ENCODE results near the gene EYS. TPM values are rescaled to one million over a fixed set of nuclear protein-coding genes. Genes with fewer than 3 reads are reported as not detected.

The EYS gene
- total and polyA plus RNA-seq, 7 donors, result 0.07 to 0.46 TPM; not detected in 5

DNA sequence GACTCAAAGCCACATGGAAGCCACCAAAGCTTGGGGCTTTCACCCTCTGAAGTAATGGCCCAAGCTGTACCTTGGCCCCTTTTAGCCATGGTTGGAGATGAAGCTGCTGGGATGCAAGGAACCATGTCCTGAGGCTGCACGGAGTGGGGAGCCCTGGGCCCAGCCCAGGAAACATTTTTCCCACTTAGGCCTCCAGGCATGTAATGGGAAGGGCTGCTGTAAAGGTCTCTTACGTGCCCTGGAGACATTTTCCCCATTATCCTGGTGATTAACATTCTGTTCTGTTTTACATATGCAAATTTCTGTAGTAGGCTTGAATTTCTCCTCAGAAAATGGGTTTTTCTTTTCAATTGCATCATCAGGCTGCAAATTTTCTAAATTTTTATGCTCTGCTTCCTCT, 558.2 kb downstream of the EYS start:
- Histone ChIP-seq H3K4me1 (no peaks in the 10 kb centered on the region), H3K9me3 (peaks cover 0 to 4% (median 0%) of the 10 kb centered on the region in 4 donors), H3K27me3 (no peaks in the 10 kb centered on the region), H3K4me3 (no peak overlapping the region), H3K36me3 (no peaks in the 10 kb centered on the region), H3K27ac (no peak overlapping the region)
- DNase-seq, result no peak
- TF ChIP-seq POLR2AphosphoS5 (IDR thresholded peaks at IDR 0.05) (no peak), POLR2A (IDR thresholded peaks at IDR 0.05) (no peak), EP300 (IDR thresholded peaks at IDR 0.05) (no peak)
- TF ChIP-seq, protein P1, sequence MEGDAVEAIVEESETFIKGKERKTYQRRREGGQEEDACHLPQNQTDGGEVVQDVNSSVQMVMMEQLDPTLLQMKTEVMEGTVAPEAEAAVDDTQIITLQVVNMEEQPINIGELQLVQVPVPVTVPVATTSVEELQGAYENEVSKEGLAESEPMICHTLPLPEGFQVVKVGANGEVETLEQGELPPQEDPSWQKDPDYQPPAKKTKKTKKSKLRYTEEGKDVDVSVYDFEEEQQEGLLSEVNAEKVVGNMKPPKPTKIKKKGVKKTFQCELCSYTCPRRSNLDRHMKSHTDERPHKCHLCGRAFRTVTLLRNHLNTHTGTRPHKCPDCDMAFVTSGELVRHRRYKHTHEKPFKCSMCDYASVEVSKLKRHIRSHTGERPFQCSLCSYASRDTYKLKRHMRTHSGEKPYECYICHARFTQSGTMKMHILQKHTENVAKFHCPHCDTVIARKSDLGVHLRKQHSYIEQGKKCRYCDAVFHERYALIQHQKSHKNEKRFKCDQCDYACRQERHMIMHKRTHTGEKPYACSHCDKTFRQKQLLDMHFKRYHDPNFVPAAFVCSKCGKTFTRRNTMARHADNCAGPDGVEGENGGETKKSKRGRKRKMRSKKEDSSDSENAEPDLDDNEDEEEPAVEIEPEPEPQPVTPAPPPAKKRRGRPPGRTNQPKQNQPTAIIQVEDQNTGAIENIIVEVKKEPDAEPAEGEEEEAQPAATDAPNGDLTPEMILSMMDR (IDR thresholded peaks at IDR 0.05), result no peak
- 64 to 75% methylated on average over 2 of the region's 2 CpGs for WGBS, 2 donors
- intact Hi-C loops (cut with DNase I), result no loop called here

DNA sequence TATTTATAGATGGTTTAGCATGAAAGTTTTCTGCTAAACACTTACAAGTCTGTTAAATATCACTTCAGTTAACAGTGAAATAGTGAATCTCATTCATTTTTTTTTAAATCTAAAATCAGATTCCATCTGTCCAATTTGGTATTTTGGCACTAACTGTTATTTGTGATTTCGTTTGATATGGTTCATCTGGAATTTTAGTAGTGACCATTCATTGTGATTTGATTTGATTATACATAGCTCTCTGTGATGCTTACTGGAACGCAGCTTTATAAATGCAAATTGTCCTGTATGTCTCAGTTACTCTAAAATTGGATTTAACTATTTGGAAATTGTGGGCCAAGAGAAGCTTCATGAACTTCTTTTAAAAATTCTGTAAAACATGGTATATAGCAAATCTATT, 571.5 kb downstream of the EYS start:
- Histone ChIP-seq H3K9me3 (no peaks in the 10 kb centered on the region), H3K4me1 (no peaks in the 10 kb centered on the region), H3K27me3 (no peaks in the 10 kb centered on the region), H3K27ac (no peak overlapping the region), H3K4me3 (no peak overlapping the region), H3K36me3 (no peaks in the 10 kb centered on the region)
- intact Hi-C loops (cut with DNase I), result no loop called here
- TF ChIP-seq POLR2AphosphoS5 (IDR thresholded peaks at IDR 0.05) (no peak), POLR2A (IDR thresholded peaks at IDR 0.05) (no peak), EP300 (IDR thresholded peaks at IDR 0.05) (no peak)
- TF ChIP-seq, protein P1 (IDR thresholded peaks at IDR 0.05), result no peak
- no peak for DNase-seq
- 59% methylated on average over 2 of the region's 2 CpGs for WGBS, 2 donors

DNA sequence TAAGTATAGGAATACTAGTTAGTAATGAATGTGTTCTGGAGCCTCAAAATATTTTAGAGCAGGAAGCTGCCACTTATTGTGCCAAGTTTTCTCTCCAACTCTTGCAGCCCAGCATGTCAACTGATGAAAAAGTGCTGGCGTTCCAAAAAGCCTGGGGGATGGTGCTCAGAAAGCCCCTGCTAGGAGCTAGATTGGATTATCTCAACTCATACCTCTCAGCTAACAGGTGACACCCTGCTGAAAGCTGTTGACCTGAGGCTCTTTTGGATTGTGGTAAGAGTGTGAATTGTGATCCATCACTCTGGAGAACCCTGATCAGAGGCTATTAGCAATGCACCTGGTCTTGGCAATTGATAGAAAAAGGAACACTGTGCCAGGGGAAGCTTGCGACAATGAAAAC, 580.4 kb downstream of the EYS start:
- WGBS, 2 donors, result 78 to 88% methylated on average over 2 of the region's 2 CpGs
- no peak for DNase-seq
- H3K27ac ChIP-seq, result no peak overlapping the region
- H3K9me3 ChIP-seq, result no peaks in the 10 kb centered on the region
- no peaks in the 10 kb centered on the region for H3K27me3 ChIP-seq
- TF ChIP-seq POLR2A (IDR thresholded peaks at IDR 0.05), result no peak
- H3K4me3 ChIP-seq, result no peak overlapping the region
- intact Hi-C loops (cut with DNase I), result no loop called here
- no peaks in the 10 kb centered on the region for H3K36me3 ChIP-seq
- no peaks in the 10 kb centered on the region for H3K4me1 ChIP-seq

DNA sequence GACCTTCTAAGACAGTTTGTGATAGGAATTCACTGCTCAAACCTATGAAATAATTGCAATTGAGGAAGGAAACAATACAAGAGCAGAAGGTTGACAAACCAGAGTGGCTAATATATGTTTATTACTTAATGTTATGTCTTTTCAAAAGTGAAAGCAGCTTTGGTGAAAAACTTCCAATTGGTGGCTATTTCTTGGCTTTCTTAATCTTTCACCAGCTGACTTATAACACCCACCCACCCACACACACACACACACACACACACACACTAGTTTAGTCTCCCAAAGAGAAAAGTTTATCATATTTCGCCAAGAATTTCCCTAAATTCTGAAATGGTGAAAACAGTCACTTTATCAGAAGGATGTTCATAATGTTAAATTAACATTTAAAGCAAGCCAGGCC, 583.5 kb downstream of the EYS start:
- TF ChIP-seq POLR2AphosphoS5 (IDR thresholded peaks at IDR 0.05), result no peak
- no peak for TF ChIP-seq EP300 (IDR thresholded peaks at IDR 0.05)
- H3K9me3 ChIP-seq, result no peaks in the 10 kb centered on the region
- H3K27me3 ChIP-seq, result no peaks in the 10 kb centered on the region
- no peak overlapping the region for H3K27ac ChIP-seq
- H3K36me3 ChIP-seq, result no peaks in the 10 kb centered on the region
- no peak for DNase-seq
- intact Hi-C loops (cut with DNase I), result no loop called here
- H3K4me1 ChIP-seq, result no peaks in the 10 kb centered on the region
- no peak overlapping the region for H3K4me3 ChIP-seq
- WGBS, 2 donors, result 73 to 83% methylated on average over 1 of the region's 1 CpG

DNA sequence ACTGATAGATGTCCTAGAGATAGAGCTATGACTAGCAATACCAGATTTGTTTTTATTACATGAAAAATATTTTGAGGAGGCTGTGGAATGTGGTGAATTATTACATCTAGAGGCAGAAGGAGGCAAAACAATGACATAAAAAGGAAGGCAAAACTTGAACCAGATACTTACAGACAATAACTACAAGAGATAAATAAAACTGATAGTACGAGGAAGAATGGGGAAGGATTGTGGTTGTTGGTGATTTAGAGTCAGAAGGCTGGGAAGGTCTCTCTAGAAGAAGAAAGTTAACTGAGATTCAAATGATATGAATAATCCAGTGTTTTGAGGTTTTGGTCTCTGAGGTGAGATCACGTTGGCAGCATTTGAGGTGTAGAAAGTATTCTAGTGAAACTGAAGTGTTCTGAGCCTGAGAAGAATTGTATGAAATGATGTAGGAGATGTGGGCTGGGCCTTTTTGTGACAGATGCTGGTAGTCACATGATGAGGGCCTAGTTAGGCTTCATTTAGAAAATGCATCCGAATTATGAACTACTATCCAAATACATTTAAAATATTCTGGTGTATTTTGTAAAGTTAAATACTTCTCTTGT, 589.1 kb downstream of the EYS start:
- intact Hi-C loops (cut with DNase I), result no loop called here
- Histone ChIP-seq H3K27me3 (no peaks in the 10 kb centered on the region), H3K4me3 (no peak overlapping the region), H3K27ac (no peak overlapping the region), H3K36me3 (no peaks in the 10 kb centered on the region), H3K4me1 (no peaks in the 10 kb centered on the region), H3K9me3 (no peaks in the 10 kb centered on the region)
- no peak for TF ChIP-seq EP300 (IDR thresholded peaks at IDR 0.05)
- TF ChIP-seq, protein P1 (IDR thresholded peaks at IDR 0.05), result no peak
- TF ChIP-seq POLR2AphosphoS5 (IDR thresholded peaks at IDR 0.05), result no peak
- no peak for TF ChIP-seq POLR2A (IDR thresholded peaks at IDR 0.05)
- no peak for DNase-seq
- 71 to 75% methylated on average over 3 of the region's 3 CpGs for WGBS, 2 donors

DNA sequence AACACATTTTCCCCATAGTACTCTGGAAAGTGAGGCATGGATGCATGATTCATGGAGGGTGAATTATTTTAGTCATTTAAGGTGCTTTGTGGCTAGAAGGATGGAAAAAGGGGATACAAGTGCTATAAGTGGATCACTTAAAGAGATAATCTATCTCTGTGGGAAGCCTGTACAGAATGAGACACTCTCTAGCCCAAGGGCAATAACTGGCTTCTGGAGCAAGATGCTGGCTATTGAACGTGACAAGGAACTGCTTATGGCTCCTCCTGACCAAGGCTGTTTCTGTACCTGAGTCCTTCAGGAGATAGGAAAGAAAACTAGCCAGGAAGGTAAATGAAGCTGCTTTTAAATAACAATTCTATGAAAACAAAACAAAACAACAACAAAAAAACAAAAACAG, 590.7 kb downstream of the EYS start:
- Histone ChIP-seq H3K4me3 (no peak overlapping the region), H3K27ac (no peak overlapping the region), H3K9me3 (no peaks in the 10 kb centered on the region), H3K36me3 (no peaks in the 10 kb centered on the region), H3K27me3 (no peaks in the 10 kb centered on the region), H3K4me1 (no peaks in the 10 kb centered on the region)
- no peak for DNase-seq
- intact Hi-C loops (cut with DNase I), result no loop called here
- TF ChIP-seq EP300 (IDR thresholded peaks at IDR 0.05) (no peak), POLR2AphosphoS5 (IDR thresholded peaks at IDR 0.05) (no peak), POLR2A (IDR thresholded peaks at IDR 0.05) (no peak)
- TF ChIP-seq, protein P1 (IDR thresholded peaks at IDR 0.05), result no peak
- WGBS, 2 donors, result 61 to 70% methylated on average over 1 of the region's 1 CpG
